ENCODE measurements around the gene EDAR.

EDAR gene

DNA sequence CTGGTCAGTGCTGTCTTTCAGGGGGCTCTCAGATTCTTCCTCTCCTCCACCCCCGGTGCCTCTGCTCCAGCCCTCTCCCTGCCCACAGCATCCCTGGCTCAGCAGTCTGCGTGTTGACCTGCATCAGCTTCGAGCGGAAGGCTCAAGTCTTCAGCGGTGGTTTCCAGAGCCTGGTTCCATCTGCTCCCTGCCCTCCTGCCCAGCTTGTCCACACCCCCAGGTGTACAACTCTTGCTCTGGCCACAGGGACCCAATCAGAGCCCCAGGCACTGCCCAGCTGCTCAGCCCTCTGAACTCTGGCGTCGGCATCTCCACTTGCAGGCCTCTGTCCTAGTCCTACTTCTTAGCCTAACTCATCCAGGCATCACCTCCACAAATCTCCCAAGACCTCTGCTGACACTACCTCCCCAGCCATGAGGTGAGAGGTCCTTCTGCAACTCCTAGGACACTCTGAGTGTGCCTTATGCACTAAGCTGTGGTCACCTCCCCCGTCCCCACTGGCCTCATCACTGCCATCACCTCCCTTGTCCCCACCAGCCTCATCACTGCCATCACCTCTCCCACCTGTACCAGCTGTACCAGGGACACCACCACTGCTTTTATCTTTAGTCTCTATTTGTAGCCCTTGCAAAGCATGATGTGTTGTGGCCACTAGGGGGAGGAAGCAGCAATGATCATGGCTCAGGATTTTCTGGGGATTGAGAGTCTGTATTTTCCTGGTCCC, 60.9 kb downstream of the EDAR start:
- Histone ChIP-seq H3K9me3 (ENCODE audit: control insufficient read depth, low read length) (no peaks in the 10 kb centered on the region), H3K4me3 (ENCODE audit: insufficient read depth in 1 of 2, low read depth in 1 of 2, low read length in 2 of 2) (no peak overlapping the region), H3K79me1 (replicated peaks; ENCODE audit: low read length, poor library complexity, severe bottlenecking) (no peaks in the 10 kb centered on the region), H3K4ac (ENCODE audit: low read depth in 1 of 2, low read length in 2 of 2) (no peak overlapping the region), H3K4me1 (ENCODE audit: control insufficient read depth, insufficient read depth, low read depth, low read length) (peaks cover 4% of the 10 kb centered on the region), H3K27me3 (ENCODE audit: control insufficient read depth in 1 of 2, insufficient read depth in 1 of 2, low read length in 2 of 2) (peaks cover 68 to 86% of the 10 kb centered on the region in 2 experiments), H3K18ac (ENCODE audit: low read depth in 1 of 2, low read length in 2 of 2) (no peak overlapping the region), H2AK5ac (ENCODE audit: low read length, severe bottlenecking) (no peak overlapping the region), H2BK12ac (ENCODE audit: low read length in 2 of 2) (no peak overlapping the region), H3K14ac (ENCODE audit: low read length in 2 of 2) (no peak overlapping the region), H3K4me2 (ENCODE audit: low read length, poor library complexity, severe bottlenecking) (no peak overlapping the region), H4K91ac (ENCODE audit: low read length) (no peak overlapping the region), H2BK15ac (ENCODE audit: low read depth, poor library complexity, severe bottlenecking) (no peak overlapping the region), H3K9ac (ENCODE audit: low read length) (no peak overlapping the region), H2BK5ac (ENCODE audit: low read depth, low read length, poor library complexity, severe bottlenecking) (no peak overlapping the region), H2BK120ac (ENCODE audit: low read depth, low read length) (no peak overlapping the region), H3K27ac (ENCODE audit: low read length, poor library complexity, severe bottlenecking) (no peak overlapping the region), H4K8ac (ENCODE audit: low read length) (no peak overlapping the region), H2AFZ (ENCODE audit: low read depth, low read length) (no peak overlapping the region), H3K36me3 (ENCODE audit: control insufficient read depth in 1 of 2, insufficient read depth in 2 of 2, low read depth in 1 of 2, low read length in 2 of 2) (no peaks in the 10 kb centered on the region), H3K23ac (ENCODE audit: low read length in 2 of 2) (no peak overlapping the region)
- 88% methylated on average over 8 of the region's 8 CpGs for WGBS
- DNase-seq = peak; percentile 57

DNA sequence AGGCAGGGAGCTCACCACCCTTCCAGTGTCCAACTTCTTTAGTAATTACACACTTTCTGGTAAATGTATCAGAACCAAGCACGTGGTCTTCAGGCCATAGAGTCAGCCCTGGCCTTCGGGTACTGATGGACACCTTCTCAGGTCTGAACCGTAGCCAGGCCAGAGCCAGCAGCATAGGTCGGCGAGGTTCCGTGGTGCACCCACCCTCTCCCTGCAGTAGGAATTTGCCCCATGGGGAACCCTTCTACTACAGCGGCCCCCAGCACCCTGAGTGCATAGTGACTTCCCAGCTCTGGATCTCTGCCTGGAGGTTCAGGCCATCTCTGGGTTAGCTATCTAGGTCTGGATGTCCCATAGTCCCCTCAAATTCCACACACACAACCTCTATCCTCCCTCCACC, 61.6 kb downstream of the EDAR start:
- H3K79me1 ChIP-seq (replicated peaks; ENCODE audit: low read length, poor library complexity, severe bottlenecking) = no peaks in the 10 kb centered on the region
- H3K27me3 ChIP-seq (ENCODE audit: control insufficient read depth in 1 of 2, insufficient read depth in 1 of 2, low read length in 2 of 2) = peaks cover 65 to 81% of the 10 kb centered on the region in 2 experiments
- H3K4ac ChIP-seq (ENCODE audit: low read depth in 1 of 2, low read length in 2 of 2) = no peak overlapping the region
- H3K27ac ChIP-seq (ENCODE audit: low read length, poor library complexity, severe bottlenecking) = no peak overlapping the region
- peaks cover 4% of the 10 kb centered on the region for H3K4me1 ChIP-seq (ENCODE audit: control insufficient read depth, insufficient read depth, low read depth, low read length)
- no peak for DNase-seq
- H2BK15ac ChIP-seq (ENCODE audit: low read depth, poor library complexity, severe bottlenecking) = no peak overlapping the region
- no peak overlapping the region for H4K8ac ChIP-seq (ENCODE audit: low read length)
- H3K4me2 ChIP-seq (ENCODE audit: low read length, poor library complexity, severe bottlenecking) = no peak overlapping the region
- no peak overlapping the region for H3K23ac ChIP-seq (ENCODE audit: low read length in 2 of 2)
- no peak overlapping the region for H2AK5ac ChIP-seq (ENCODE audit: low read length, severe bottlenecking)
- 79% methylated on average over 7 of the region's 7 CpGs for WGBS
- no peak overlapping the region for H2BK12ac ChIP-seq (ENCODE audit: low read length in 2 of 2)
- H3K9me3 ChIP-seq (ENCODE audit: control insufficient read depth, low read length) = no peaks in the 10 kb centered on the region
- no peak overlapping the region for H3K9ac ChIP-seq (ENCODE audit: low read length)
- no peak overlapping the region for H3K14ac ChIP-seq (ENCODE audit: low read length in 2 of 2)
- H4K91ac ChIP-seq (ENCODE audit: low read length) = no peak overlapping the region
- no peaks in the 10 kb centered on the region for H3K36me3 ChIP-seq (ENCODE audit: control insufficient read depth in 1 of 2, insufficient read depth in 2 of 2, low read depth in 1 of 2, low read length in 2 of 2)
- H2BK120ac ChIP-seq (ENCODE audit: low read depth, low read length) = no peak overlapping the region
- no peak overlapping the region for H2AFZ ChIP-seq (ENCODE audit: low read depth, low read length)
- H2BK5ac ChIP-seq (ENCODE audit: low read depth, low read length, poor library complexity, severe bottlenecking) = no peak overlapping the region
- no peak overlapping the region for H3K4me3 ChIP-seq (ENCODE audit: insufficient read depth in 1 of 2, low read depth in 1 of 2, low read length in 2 of 2)
- H3K18ac ChIP-seq (ENCODE audit: low read depth in 1 of 2, low read length in 2 of 2) = no peak overlapping the region

DNA sequence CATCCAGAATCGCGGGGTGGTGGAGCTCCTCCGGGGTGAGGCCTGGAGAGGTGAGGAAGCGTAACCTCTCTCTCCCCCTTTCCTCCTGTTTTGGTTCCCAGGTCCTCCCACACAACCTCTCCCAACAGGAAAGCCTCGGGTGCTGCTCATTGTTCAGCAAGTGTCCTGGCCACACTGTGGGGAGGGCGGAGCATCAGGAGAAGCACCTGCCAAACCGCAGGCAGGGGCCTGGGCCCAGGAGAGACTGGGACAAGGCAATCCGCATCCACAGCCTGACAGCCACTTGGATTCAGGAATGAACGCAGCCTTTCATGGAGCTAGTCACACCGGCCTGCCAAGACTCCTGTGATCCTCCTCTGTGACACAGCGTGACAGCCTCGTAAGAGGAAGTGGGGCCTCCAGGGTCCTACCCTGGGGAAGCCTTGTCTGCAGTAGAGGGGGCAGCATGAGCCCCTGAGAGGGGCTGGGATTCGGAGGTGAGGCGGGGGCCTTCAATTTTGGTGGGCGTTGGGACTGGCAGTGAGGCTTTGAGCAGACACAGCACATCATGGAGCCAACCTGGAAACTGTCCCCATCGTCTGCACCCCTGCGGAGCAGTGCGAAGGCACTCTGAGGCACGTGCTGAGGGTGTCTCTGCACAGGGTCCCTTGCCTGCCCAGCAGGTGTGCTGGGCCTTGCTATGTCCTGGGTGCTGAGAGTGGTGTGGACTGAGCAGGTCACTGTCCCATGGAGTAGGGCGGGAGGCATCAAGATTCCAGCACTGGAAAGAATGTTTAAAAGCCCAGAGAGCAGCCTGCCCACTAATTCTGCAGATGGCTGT, 62.2 kb downstream of the EDAR start:
- Histone ChIP-seq H3K14ac (ENCODE audit: low read length in 2 of 2) (no peak overlapping the region), H3K27me3 (ENCODE audit: control insufficient read depth in 1 of 2, insufficient read depth in 1 of 2, low read length in 2 of 2) (peaks cover 69 to 77% of the 10 kb centered on the region in 2 experiments), H3K36me3 (ENCODE audit: control insufficient read depth in 1 of 2, insufficient read depth in 2 of 2, low read depth in 1 of 2, low read length in 2 of 2) (no peaks in the 10 kb centered on the region), H3K4me1 (ENCODE audit: control insufficient read depth, insufficient read depth, low read depth, low read length) (peaks cover 4% of the 10 kb centered on the region), H2BK12ac (ENCODE audit: low read length in 2 of 2) (no peak overlapping the region), H3K4ac (ENCODE audit: low read depth in 1 of 2, low read length in 2 of 2) (no peak overlapping the region), H2BK120ac (ENCODE audit: low read depth, low read length) (no peak overlapping the region), H3K23ac (ENCODE audit: low read length in 2 of 2) (no peak overlapping the region), H3K79me1 (replicated peaks; ENCODE audit: low read length, poor library complexity, severe bottlenecking) (no peaks in the 10 kb centered on the region), H3K4me3 (ENCODE audit: insufficient read depth in 1 of 2, low read depth in 1 of 2, low read length in 2 of 2) (no peak overlapping the region), H3K27ac (ENCODE audit: low read length, poor library complexity, severe bottlenecking) (no peak overlapping the region), H4K8ac (ENCODE audit: low read length) (no peak overlapping the region), H2AK5ac (ENCODE audit: low read length, severe bottlenecking) (no peak overlapping the region), H3K9ac (ENCODE audit: low read length) (no peak overlapping the region), H4K91ac (ENCODE audit: low read length) (no peak overlapping the region), H2AFZ (ENCODE audit: low read depth, low read length) (no peak overlapping the region), H2BK15ac (ENCODE audit: low read depth, poor library complexity, severe bottlenecking) (no peak overlapping the region), H3K9me3 (ENCODE audit: control insufficient read depth, low read length) (no peaks in the 10 kb centered on the region), H3K4me2 (ENCODE audit: low read length, poor library complexity, severe bottlenecking) (no peak overlapping the region), H3K18ac (ENCODE audit: low read depth in 1 of 2, low read length in 2 of 2) (no peak overlapping the region), H2BK5ac (ENCODE audit: low read depth, low read length, poor library complexity, severe bottlenecking) (peak overlapping the region; percentile 14)
- WGBS = 89% methylated on average over 20 of the region's 20 CpGs
- no peak for DNase-seq

DNA sequence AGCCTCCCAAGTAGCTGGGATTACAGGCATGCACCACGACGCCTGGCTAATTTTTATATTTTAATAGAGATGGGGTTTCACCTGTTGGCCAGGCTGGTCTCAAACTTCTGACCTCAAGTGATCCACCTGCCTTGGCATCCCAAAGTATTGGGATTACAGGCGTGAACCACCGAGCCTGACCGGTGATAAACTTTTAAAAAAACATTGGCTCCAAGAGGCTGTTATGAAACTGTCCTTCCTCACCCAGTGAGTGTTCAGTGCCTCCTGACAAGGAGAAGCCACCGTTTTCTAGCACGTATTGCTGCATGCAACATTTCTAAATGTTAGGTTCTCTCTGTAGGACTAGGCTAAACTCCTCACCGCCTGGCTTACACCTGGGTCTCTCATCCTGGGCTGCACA, 63.3 kb downstream of the EDAR start:
- no peaks in the 10 kb centered on the region for H3K9me3 ChIP-seq (ENCODE audit: control insufficient read depth, low read length)
- no peak overlapping the region for H4K8ac ChIP-seq (ENCODE audit: low read length)
- WGBS = 92% methylated on average over 8 of the region's 8 CpGs
- no peak overlapping the region for H2AFZ ChIP-seq (ENCODE audit: low read depth, low read length)
- no peak overlapping the region for H3K4me3 ChIP-seq (ENCODE audit: insufficient read depth in 1 of 2, low read depth in 1 of 2, low read length in 2 of 2)
- H4K91ac ChIP-seq (ENCODE audit: low read length) = no peak overlapping the region
- no peak overlapping the region for H3K27ac ChIP-seq (ENCODE audit: low read length, poor library complexity, severe bottlenecking)
- H3K79me1 ChIP-seq (replicated peaks; ENCODE audit: low read length, poor library complexity, severe bottlenecking) = no peaks in the 10 kb centered on the region
- H2BK5ac ChIP-seq (ENCODE audit: low read depth, low read length, poor library complexity, severe bottlenecking) = no peak overlapping the region
- H3K36me3 ChIP-seq (ENCODE audit: control insufficient read depth in 1 of 2, insufficient read depth in 2 of 2, low read depth in 1 of 2, low read length in 2 of 2) = no peaks in the 10 kb centered on the region
- H2BK120ac ChIP-seq (ENCODE audit: low read depth, low read length) = no peak overlapping the region
- no peak overlapping the region for H2BK15ac ChIP-seq (ENCODE audit: low read depth, poor library complexity, severe bottlenecking)
- H3K27me3 ChIP-seq (ENCODE audit: control insufficient read depth in 1 of 2, insufficient read depth in 1 of 2, low read length in 2 of 2) = peaks cover 68 to 76% of the 10 kb centered on the region in 2 experiments
- H3K23ac ChIP-seq (ENCODE audit: low read length in 2 of 2) = no peak overlapping the region
- no peak overlapping the region for H2AK5ac ChIP-seq (ENCODE audit: low read length, severe bottlenecking)
- no peak for DNase-seq
- no peak overlapping the region for H3K4ac ChIP-seq (ENCODE audit: low read depth in 1 of 2, low read length in 2 of 2)
- H3K4me2 ChIP-seq (ENCODE audit: low read length, poor library complexity, severe bottlenecking) = no peak overlapping the region
- no peak overlapping the region for H3K18ac ChIP-seq (ENCODE audit: low read depth in 1 of 2, low read length in 2 of 2)
- H3K14ac ChIP-seq (ENCODE audit: low read length in 2 of 2) = no peak overlapping the region
- no peak overlapping the region for H2BK12ac ChIP-seq (ENCODE audit: low read length in 2 of 2)
- H3K4me1 ChIP-seq (ENCODE audit: control insufficient read depth, insufficient read depth, low read depth, low read length) = peaks cover 4% of the 10 kb centered on the region
- H3K9ac ChIP-seq (ENCODE audit: low read length) = no peak overlapping the region

Measured in mesenchymal stem cell (in vitro differentiated cells and primary cell).